Superior temporal gyrus (tissue), 1 donor: Measurements from ENCODE around the gene SCGB3A1.

Source experiments
- DNase-seq: peaks from one replicate; pipeline ENCODE4 v3.0.0-alpha.2; 2016; ENCODE audit errors: extremely low spot score

Gene SCGB3A1

GRCh38 chr5:180604271-180604670, 13.0 kb upstream of the SCGB3A1 start:
- DNase-seq: no peak

GRCh38 chr5:180603076-180603594, 11.8 kb upstream of the SCGB3A1 start:
- no peak for DNase-seq

GRCh38 chr5:180602481-180603075, 11.3 kb upstream of the SCGB3A1 start:
- no peak for DNase-seq

GRCh38 chr5:180601591-180602480, 10.5 kb upstream of the SCGB3A1 start:
- DNase-seq: no peak

GRCh38 chr5:180600554-180601041, 9.3 kb upstream of the SCGB3A1 start:
- DNase-seq: no peak

- DNase-seq: no peak
Observed at GRCh38 chr5:180599981-180600553, 8.8 kb upstream of the SCGB3A1 start.

- DNase-seq: no peak
Observed at GRCh38 chr5:180599590-180599914, 8.3 kb upstream of the SCGB3A1 start.

- DNase-seq: no peak
Observed at GRCh38 chr5:180598797-180599589, 7.7 kb upstream of the SCGB3A1 start.

GRCh38 chr5:180598316-180598701, 7.0 kb upstream of the SCGB3A1 start:
- no peak for DNase-seq

GRCh38 chr5:180596668-180597231, 5.5 kb upstream of the SCGB3A1 start:
- DNase-seq: no peak

GRCh38 chr5:180596115-180596667, 4.9 kb upstream of the SCGB3A1 start:
- DNase-seq: no peak

GRCh38 chr5:180595381-180596114, 4.2 kb upstream of the SCGB3A1 start:
- no peak for DNase-seq

- DNase-seq: no peak
Observed at GRCh38 chr5:180595046-180595379, 3.7 kb upstream of the SCGB3A1 start.

- no peak for DNase-seq
Observed at GRCh38 chr5:180594311-180595045, 3.2 kb upstream of the SCGB3A1 start.

GRCh38 chr5:180593446-180594206, 2.3 kb upstream of the SCGB3A1 start:
- no peak for DNase-seq

GRCh38 chr5:180592176-180592575, 877 bp upstream of the SCGB3A1 start:
- no peak for DNase-seq

GRCh38 chr5:180590543-180591310, 572 bp downstream of the SCGB3A1 start:
- no peak for DNase-seq

GRCh38 chr5:180589771-180590542, 1.3 kb downstream of the SCGB3A1 start:
- DNase-seq: no peak
